HL-60 (cell line): ENCODE data around the gene ARIH1.

ENCODE experiments used
- CTCF ChIP-seq: IDR thresholded peaks from one replicate; pipeline ENCODE4 v1.5.1; 2011; ENCODE audit warnings: low read length, control low read depth, inconsistent platforms; ENCODE audit not compliant: insufficient read depth
- POLR2AphosphoS5 ChIP-seq: IDR thresholded peaks from 2 replicates; pipeline ENCODE4 v1.6.1; 2012; ENCODE audit warnings: low read depth
- REST ChIP-seq: IDR thresholded peaks from 2 replicates; pipeline ENCODE4 v1.6.1; 2012; ENCODE audit warnings: low read depth; ENCODE audit not compliant: insufficient replicate concordance
- SPI1 ChIP-seq: IDR thresholded peaks from 2 replicates; pipeline ENCODE4 v1.6.1; 2012; ENCODE audit warnings: low read depth, mild to moderate bottlenecking, borderline replicate concordance

- TF ChIP-seq POLR2AphosphoS5 (no peak), CTCF (no peak), REST (no peak), SPI1 (no peak)
Measured at GRCh38 chr15:72496783-72497182, 22.7 kb downstream of the ARIH1 start.
